Measurements from ENCODE around the gene GPR135. TPM values are rescaled to one million over a fixed set of nuclear protein-coding genes. Genes with fewer than 3 reads are reported as not detected.
A peak's percentile ranks its signal among the peaks of the same experiment; 100 is the strongest.

GPR135 gene
- total and polyA plus RNA-seq, 2 donors (not counting 1 experiment from before 2014, with no cell fraction given): 2.1 to 3.0 TPM

DNA sequence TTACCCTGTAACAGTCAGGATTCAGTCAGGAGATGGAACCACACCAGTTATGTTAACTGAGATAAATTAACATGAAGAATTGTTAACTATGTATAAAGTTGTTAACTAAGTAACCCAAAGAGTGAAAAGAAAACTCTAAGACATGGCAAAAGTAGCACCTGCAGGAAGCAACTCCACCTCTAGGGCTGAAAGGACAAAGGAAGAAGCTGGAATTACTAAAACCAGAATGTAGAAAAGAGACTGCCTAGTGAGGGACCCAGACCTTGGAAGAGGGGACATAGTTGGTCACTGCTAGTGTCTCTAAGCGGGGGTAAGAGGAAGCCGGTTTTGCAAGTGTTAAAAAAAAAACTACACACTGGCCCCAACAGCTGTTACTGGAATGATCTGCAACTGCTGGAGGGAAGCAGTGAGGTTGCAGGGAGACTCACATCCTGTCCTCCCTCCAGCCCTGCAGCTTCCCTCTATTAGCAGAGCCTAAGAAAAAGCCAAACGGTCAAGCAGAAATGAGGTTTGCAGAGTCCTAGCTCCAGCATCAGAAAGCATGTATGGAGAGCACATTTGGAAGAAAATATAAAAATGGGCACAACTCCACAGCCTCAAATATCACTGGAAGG lies 39.8 kb downstream of the GPR135 start:
- Histone ChIP-seq H3K4me1 (ENCODE audit: control insufficient read depth, extremely low read depth, insufficient read depth, low read length) (peaks cover 17% of the 10 kb centered on the region), H4K20me1 (ENCODE audit: control insufficient read depth, extremely low read depth, insufficient read depth, low read length) (no peaks in the 10 kb centered on the region), H3K79me2 (ENCODE audit: control insufficient read depth, insufficient read depth, low read length) (no peaks in the 10 kb centered on the region), H3K27me3 (ENCODE audit: control insufficient read depth, insufficient read depth, low read length) (no peaks in the 10 kb centered on the region), H2AFZ (ENCODE audit: low read length) (no peak overlapping the region), H3K36me3 (ENCODE audit: control insufficient read depth, insufficient read depth, low read length) (no peaks in the 10 kb centered on the region), H3K4me3 (replicated peaks in 1 of 4; ENCODE audit: control extremely low read depth in 1 of 4, insufficient read depth in 1 of 4, low read depth in 3 of 4, low read length in 4 of 4) (no peak overlapping the region), H3K9me3 (ENCODE audit: control insufficient read depth, insufficient read depth, low read depth, low read length) (no peaks in the 10 kb centered on the region), H3K9ac (ENCODE audit: insufficient read depth, low read length) (no peak overlapping the region), H3K27ac (ENCODE audit: insufficient read depth, low read length) (no peak overlapping the region), H3K4me2 (ENCODE audit: extremely low read depth, insufficient read depth, low read length) (no peak overlapping the region)
- peak; percentile 23 to 51 for DNase-seq (ENCODE audit: low read depth in 2 of 2)
- TF ChIP-seq EZH2 (IDR thresholded peaks at IDR 0.05; ENCODE audit: low read length, missing control alignments) (no peak), CTCF (conservative IDR thresholded peaks at IDR 0.05 in 1 of 2, IDR thresholded peaks at IDR 0.05 in 1 of 2; ENCODE audit: low read depth in 1 of 2, low read length in 2 of 2) (peak in 1 of 2 donors; percentile 25)

DNA sequence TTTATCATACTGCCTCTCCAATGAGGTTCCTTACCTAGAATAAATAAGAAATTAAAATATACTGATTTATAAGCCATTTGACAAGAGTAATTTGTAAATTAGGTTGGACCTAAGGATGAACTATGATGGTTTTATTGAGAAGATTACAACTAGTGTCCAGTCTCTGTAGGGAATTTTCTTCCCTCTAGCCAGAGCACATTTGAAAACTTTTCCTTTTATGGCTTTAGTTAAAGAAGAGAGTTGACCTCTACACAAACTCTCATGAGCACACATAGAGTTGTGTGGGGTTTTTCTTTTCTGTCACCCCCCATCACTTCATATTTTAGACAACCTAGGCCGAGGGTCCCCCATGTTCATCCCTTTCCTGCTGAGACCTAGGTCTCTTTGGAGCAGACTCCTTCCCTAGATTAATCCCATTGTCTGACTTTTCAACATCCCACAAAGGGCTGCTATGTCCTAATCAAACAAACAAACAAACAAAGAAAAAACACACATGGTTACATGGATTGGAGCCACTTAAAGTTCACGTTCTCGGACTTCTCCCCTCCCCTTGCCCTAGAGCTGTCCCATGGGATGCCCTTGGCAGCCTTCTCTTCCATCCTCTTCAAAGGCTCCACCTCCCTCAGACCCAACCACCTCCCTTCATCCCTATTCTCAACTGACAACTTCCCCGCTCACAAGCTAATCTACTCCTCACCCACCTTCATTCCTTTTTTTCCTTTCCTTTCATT lies 40.7 kb downstream of the GPR135 start:
- Histone ChIP-seq H2AFZ (ENCODE audit: low read length) (no peak overlapping the region), H3K27ac (ENCODE audit: insufficient read depth, low read length) (no peak overlapping the region), H3K4me2 (ENCODE audit: extremely low read depth, insufficient read depth, low read length) (no peak overlapping the region), H3K4me3 (replicated peaks in 1 of 4; ENCODE audit: control extremely low read depth in 1 of 4, insufficient read depth in 1 of 4, low read depth in 3 of 4, low read length in 4 of 4) (no peak overlapping the region), H3K9me3 (ENCODE audit: control insufficient read depth, insufficient read depth, low read depth, low read length) (no peaks in the 10 kb centered on the region), H3K27me3 (ENCODE audit: control insufficient read depth, insufficient read depth, low read length) (no peaks in the 10 kb centered on the region), H4K20me1 (ENCODE audit: control insufficient read depth, extremely low read depth, insufficient read depth, low read length) (no peaks in the 10 kb centered on the region), H3K79me2 (ENCODE audit: control insufficient read depth, insufficient read depth, low read length) (no peaks in the 10 kb centered on the region), H3K36me3 (ENCODE audit: control insufficient read depth, insufficient read depth, low read length) (no peaks in the 10 kb centered on the region), H3K4me1 (ENCODE audit: control insufficient read depth, extremely low read depth, insufficient read depth, low read length) (peaks cover 17% of the 10 kb centered on the region), H3K9ac (ENCODE audit: insufficient read depth, low read length) (no peak overlapping the region)
- DNase-seq (ENCODE audit: low read depth in 2 of 2): no peak
- no peak for TF ChIP-seq EZH2 (IDR thresholded peaks at IDR 0.05; ENCODE audit: low read length, missing control alignments)
- no peak for TF ChIP-seq CTCF (conservative IDR thresholded peaks at IDR 0.05 in 1 of 2, IDR thresholded peaks at IDR 0.05 in 1 of 2; ENCODE audit: low read depth in 1 of 2, low read length in 2 of 2)

DNA sequence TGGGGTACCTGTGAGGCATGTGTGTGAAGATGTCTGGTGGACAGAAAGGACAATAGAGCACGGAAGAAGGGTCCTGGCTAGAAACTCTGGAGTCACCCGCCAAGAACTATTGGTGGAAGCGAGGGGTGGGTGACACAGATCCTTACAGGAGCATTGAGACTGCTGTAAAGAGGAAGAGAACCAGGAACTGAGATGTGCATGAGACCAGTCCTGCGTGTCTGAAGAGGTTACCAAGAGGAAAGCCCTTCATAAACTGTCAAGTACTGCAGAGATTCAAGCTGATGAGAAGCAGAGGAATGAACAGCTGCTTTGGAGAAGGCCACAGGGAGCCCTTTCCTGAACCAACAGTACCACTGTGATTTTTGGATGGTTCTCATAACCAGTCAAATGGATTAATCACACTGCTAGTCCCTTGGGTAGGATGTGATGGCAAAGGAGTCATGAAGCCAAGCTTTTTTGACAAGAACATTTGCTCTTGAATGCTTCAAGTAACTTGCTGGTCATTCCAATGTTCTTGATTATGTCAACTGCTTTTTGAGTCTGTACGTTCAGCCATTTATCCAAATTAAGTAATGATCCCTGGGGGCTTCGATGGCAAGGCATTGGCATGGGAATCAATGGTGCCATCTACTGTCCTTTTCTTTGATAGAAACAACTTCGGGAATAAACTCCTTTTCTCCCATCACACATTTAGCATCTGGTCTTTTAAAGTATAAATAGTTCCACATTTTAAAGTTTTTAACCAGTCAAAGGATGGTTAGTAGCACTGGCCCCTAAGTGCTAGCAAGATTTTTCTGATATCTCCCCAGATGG lies 42.9 kb downstream of the GPR135 start:
- Histone ChIP-seq H4K20me1 (ENCODE audit: control insufficient read depth, extremely low read depth, insufficient read depth, low read length) (no peaks in the 10 kb centered on the region), H3K79me2 (ENCODE audit: control insufficient read depth, insufficient read depth, low read length) (no peaks in the 10 kb centered on the region), H3K4me3 (replicated peaks in 1 of 4; ENCODE audit: control extremely low read depth in 1 of 4, insufficient read depth in 1 of 4, low read depth in 3 of 4, low read length in 4 of 4) (no peak overlapping the region), H3K36me3 (ENCODE audit: control insufficient read depth, insufficient read depth, low read length) (no peaks in the 10 kb centered on the region), H3K4me2 (ENCODE audit: extremely low read depth, insufficient read depth, low read length) (no peak overlapping the region), H3K27ac (ENCODE audit: insufficient read depth, low read length) (no peak overlapping the region), H3K27me3 (ENCODE audit: control insufficient read depth, insufficient read depth, low read length) (no peaks in the 10 kb centered on the region), H3K9me3 (ENCODE audit: control insufficient read depth, insufficient read depth, low read depth, low read length) (no peaks in the 10 kb centered on the region), H2AFZ (ENCODE audit: low read length) (no peak overlapping the region), H3K4me1 (ENCODE audit: control insufficient read depth, extremely low read depth, insufficient read depth, low read length) (peaks cover 7% of the 10 kb centered on the region), H3K9ac (ENCODE audit: insufficient read depth, low read length) (no peak overlapping the region)
- DNase-seq (ENCODE audit: low read depth in 2 of 2): no peak
- TF ChIP-seq EZH2 (IDR thresholded peaks at IDR 0.05; ENCODE audit: low read length, missing control alignments): no peak
- peak in 1 of 2 donors; percentile 23 for TF ChIP-seq CTCF (conservative IDR thresholded peaks at IDR 0.05 in 1 of 2, IDR thresholded peaks at IDR 0.05 in 1 of 2; ENCODE audit: low read depth in 1 of 2, low read length in 2 of 2)
